ENCODE data around the gene ABHD1.

- TF ChIP-seq CTCF (IDR thresholded peaks at IDR 0.05; ENCODE audit: poor library complexity, severe bottlenecking), result no peak
- TF ChIP-seq EP300 (conservative IDR thresholded peaks at IDR 0.05; ENCODE audit: poor library complexity, severe bottlenecking), result no peak
- TF ChIP-seq TAF1 (IDR thresholded peaks at IDR 0.05; ENCODE audit: low read depth), result no peak
- no peak for TF ChIP-seq EZH2 (IDR thresholded peaks at IDR 0.05; ENCODE audit: borderline replicate concordance, insufficient read depth, low read length, poor library complexity, severe bottlenecking)
- TF ChIP-seq POLR2AphosphoS5 (IDR thresholded peaks at IDR 0.05), result no peak
- TF ChIP-seq REST (IDR thresholded peaks at IDR 0.05; ENCODE audit: borderline replicate concordance), result no peak
These were observed 8.1 kb upstream of the ABHD1 start for GRCh38 chr2:27115519-27115918.

Data from neural cell (in vitro differentiated cells).